NCI-H524 (cell line): Measurements from ENCODE around the gene LRRC3.
A peak's percentile ranks its signal among the peaks of the same experiment; 100 is the strongest.

ENCODE experiments used
- DNase-seq, 2 experiments: peaks; one replicate each; lab custom pipeline; 2025; lab: John Stamatoyannopoulos, UW

LRRC3 gene

DNA sequence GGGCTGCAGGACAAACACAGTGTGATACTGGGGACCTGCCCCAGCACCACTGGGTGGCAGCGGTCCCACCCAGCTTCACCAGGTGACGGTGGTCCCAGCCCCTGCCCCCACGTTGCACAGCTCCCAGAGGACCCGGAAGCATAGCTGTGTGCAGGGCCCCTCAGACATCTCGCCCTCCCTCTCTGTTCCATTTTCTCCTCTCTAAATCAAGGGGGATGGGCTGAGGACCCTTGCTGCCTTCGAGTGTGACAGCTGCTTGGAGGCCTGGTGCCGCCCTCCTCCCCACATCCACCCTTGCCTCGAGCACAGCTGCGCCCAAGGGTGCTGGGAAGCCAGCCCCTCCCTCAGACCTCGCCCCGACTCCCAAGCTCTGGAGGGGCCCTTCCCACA, 16.1 kb upstream of the LRRC3 start:
- DNase-seq, result no peak

DNA sequence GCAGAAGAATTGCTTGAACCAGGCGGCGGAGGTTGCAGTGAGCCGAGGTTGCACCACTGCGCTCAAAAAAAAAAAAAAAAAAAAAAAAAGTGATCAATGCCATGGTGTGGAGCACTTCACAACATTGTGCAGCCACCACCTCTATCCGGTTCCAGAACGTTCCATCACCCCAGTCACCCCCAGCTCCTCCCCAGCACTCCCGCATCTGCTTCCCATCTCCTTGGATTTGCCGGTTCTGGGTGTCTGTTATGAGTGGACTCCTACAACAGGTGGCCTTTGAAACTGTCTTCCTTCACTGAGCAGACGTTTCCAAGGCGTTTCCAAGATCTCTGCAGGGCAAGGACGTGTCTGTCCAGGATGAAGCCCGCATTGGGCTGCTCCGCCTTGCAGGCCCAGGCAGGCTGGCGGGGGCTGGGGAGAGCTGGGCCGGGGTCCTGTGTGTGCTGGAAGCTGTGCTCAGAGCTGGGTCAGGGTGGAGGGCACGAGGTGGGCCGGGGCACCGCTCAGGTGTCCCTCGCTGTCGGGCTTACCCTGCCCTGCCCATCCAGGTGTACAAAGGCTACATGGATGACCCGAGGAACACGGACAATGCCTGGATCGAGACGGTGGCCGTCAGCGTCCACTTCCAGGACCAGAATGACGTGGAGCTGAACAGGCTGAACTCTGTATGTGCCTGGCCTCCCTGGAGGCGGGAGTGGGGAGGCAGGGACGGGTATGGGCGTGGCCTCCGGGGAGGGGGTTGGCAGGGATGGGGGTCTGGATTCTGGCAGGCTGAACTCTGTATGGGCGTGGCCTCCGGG, 14.9 kb upstream of the LRRC3 start:
- no peak for DNase-seq

DNA sequence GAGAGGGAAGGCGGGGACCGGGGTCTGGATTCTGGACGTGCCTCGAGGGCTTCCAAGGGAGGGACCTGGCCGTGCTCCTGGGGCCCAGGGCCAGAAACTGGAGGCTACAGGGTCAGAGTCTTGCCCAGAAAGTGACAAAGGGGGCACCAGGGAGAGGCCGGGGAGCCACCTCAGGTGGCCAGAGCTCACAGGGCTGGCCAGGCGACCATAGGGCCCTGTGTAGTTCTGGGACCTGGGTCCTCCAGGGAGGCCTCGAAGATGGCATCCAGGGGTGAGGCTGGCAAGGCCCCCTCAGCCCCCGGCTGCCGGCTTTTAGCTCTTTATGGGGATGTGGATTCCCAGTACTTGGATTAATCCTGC, 14.3 kb upstream of the LRRC3 start:
- DNase-seq, result no peak

DNA sequence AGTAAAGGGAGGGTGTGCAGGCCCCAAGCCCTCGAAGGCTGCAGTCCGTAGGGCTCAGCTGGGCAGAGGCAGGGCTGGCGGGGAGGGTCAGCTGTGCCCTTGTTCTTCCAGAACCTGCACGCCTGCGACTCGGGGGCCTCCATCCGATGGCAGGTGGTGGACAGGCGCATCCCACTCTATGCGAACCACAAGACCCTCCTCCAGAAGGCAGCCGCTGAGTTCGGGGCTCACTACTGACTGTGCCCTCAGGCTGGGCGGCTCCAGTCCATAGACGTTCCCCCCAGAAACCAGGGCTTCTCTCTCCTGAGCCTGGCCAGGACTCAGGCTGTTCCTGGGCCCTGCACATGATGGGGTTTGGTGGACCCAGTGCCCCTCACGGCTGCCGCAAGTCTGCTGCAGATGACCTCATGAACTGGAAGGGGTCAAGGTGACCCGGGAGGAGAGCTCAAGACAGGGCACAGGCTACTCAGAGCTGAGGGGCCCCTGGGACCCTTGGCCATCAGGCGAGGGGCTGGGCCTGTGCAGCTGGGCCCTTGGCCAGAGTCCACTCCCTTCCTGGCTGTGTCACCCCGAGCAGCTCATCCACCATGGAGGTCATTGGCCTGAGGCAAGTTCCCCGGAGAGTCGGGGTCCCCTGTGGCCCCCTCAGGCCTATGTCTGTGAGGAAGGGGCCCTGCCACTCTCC, 13.6 kb upstream of the LRRC3 start:
- DNase-seq, result no peak

DNA sequence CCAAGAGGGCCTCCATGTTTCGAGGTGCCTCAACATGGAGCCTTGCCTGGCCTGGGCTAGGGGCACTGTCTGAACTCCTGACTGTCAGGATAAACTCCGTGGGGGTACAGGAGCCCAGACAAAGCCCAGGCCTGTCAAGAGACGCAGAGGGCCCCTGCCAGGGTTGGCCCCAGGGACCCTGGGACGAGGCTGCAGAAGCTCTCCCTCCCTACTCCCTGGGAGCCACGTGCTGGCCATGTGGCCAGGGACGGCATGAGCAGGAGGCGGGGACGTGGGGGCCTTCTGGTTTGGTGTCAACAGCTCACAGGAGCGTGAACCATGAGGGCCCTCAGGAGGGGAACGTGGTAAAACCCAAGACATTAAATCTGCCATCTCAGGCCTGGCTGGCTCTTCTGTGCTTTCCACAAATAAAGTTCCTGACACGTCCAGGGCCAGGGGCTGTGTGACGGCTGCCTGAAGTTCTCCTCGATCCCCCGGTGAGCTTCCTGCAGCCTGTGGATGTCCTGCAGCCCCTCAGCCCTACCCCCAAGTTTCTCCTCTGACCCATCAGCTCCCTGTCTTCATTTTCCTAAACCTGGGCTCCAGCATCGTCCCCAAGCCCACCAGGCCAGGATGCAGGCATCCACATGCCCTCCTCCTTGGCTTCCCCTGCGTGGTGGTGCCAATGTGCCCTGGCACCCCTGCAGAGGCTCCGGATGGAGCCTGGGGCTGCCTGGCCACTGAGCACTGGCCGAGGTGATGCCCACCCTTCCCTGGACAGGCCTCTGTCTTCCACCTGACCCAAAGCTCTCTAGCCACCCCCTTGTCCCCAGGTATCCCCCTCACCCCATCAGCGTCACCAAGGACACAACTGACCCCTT, 12.8 kb upstream of the LRRC3 start:
- DNase-seq, result no peak

DNA sequence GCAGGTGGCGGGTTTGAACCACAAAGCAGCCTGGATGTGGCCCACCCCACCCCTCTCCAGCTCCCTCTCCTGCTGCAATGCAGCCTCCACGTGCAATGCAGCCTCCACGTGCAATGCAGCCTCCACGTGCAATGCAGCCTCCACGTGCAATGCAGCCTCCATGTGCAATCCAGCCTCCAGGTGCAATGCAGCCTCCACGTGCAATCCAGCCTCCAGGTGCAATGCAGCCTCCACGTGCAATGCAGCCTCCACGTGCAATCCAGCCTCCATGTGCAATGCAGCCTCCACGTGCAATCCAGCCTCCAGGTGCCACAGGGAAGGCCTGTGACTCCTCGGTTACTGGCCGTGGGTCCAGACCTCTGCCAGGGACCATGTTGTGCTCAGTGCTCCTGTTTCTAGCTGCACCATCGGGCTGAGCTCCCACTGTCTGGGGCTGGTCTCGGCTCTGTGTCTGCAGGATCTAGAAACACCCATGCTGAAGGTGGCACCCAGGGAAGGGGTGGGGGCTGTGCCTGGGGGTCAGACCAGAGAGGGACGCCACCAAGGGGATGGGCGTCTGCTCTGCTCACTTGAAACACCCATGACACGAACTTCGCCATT, 11.9 kb upstream of the LRRC3 start:
- no peak for DNase-seq

DNA sequence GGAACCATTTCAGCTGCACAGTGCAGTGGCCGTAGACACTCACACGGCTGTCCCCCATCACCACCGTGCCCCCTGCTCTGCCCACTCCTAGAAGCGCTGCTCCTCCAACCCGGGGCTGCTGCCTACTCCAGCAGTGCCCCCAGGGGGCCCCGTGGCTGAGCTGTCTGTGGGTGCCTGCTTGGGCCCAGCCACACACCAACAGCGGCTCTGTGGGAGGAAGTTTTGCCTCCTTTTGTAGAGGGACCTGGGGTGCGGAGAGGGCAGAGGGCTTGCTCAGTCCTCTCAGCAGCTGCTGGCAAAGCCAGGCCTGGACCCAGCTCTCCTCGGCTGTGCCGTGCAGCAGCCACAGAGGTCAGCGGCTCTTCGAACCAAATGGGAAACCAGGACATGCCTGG, 11.4 kb upstream of the LRRC3 start:
- DNase-seq, result no peak

DNA sequence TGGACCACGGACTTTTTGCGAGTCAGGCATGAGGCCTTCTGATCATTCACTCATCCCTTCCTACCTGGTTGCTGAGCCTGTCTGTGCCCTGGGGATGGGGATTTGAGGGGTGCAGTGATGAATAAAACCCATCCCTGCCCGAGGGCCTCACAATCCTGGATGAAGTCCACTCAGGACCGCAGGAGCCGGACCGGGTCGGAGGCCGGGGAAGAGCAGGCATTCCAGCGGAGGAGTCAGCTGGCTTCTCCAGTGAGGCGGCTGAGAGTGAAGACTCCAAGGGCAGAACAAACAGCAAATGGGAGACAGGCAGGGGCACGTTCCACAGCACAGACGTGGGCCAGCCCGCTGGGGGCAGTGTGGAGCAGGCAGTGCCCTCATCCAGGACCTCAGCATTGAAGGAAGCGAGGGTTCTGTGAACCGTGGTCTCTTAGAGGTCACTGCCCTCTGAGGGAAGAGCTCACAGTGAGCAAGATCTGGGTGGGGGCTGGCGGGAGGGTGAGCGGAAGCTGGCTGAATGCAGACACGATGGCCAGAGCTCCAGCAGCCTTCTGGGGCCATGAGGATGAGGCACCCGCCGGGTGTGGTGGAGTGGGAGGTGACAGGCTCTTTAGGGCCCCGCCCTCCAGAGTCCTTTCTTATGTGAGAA, 10.9 kb upstream of the LRRC3 start:
- DNase-seq, result no peak

DNA sequence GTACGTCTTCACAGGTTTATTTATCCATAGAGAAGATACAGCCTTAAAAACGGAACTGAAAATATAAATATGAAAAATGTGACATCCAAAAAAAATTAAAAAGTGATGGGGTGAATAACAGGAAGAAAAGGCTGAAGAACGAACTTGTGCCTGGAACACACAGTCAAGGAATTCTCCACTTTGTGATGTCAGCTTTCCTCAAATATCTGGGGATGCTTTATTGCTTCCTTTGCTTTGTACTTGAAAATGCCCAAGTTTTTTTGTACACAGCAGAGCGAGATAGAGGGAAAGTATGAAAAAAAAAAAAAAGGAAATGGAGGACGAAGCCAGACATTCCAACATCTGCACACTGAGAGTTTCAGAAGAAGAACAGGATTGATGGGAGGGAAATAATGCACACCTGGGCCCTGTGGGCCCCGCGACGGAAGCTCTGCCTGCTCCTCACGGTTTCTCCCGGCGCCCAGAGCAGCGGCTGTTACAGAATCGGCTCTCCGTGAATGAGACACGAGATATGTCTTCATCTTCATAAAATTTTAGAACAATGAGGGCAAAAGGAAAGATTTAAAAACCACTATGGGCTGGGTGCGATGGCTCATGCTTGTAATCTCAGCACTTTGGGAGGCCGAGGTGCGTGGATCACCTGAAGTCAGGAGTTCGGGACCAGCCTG, 10.0 kb upstream of the LRRC3 start:
- no peak for DNase-seq

DNA sequence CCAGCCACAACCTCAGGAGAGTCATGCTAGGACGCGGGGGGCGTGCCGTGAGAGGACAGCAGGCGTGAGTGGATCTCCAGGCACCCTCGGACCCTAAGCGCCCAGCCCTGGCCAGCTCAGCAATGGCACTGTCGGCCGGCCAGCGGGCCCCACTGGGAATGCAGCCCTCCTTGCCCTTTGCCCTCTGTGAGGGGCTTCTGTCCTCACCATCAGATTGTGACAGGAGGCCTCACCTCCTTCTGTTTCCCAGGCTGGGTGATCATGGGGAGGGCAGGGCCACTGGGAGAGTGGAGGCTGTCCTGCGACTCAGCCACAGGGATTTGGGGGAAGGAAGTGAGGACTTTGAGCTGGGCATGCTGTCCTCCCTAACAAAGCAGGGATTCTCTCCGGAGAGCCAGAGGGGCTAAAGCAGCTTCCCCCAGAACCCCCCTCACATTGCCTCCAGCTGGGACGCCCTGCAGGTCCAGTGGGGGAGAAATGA, 6.6 kb upstream of the LRRC3 start:
- DNase-seq, result no peak

DNA sequence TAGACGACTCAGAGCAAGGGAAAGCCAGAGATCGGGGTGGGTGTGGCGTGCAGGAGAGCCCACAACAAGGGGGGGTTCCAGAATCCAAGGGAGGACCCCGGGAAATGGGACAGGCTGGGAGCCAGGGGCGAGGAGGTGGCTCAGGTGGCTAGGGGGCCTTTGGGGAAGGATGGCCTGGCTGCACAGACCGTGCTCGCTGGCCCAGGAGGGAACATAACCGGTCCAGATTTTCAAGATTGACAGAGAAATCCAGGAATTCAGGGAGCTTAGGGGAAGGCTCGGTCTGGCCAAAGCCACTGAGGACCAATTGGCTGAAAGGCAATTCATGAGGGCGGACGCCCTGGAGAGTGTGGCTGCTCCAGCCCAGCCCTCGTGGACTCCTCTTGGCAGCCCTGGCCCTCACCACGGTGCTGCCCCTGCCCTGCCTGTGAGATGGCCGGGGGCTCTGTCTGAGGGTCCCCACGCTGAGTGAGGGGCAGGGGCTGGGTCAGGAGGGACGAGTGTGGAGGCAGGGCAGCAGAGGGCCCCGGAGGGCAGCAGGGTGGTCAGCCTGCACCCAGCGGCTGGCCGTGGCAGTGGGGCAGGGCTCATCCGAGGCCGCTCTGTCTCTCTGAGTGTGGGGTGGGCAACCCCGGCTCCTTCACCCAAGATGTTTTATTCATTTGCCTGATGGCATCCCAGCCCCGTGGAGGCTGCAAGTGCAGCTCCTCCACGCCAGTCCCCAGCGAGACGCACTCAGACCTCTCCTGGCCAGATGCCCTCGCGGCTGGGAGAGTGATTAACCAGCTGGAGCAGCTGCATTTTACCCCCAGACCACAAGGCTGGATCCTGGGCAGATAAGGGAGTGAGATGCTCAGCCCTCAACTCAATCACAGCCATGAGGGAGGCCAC, 5.6 kb upstream of the LRRC3 start:
- DNase-seq, result peak; percentile 42 to 69

DNA sequence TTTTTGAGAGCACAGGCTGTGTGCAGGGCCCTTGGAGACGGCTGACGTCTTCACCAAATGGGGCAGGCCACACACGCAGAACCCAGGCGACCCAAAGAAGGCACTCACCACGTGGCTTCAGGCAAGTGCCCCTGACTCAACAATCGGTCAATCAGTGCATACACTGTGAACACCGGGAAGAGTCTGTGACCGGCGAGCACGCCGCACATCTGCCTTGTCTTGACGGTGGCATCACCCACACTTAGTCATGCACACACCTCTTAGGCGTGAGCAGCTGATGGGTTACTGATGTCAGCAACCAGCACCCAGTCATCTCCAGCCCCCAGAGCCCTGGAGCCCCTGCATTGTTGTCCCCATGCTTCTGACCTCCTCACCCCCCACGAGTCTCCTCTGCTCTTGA, 4.9 kb upstream of the LRRC3 start:
- no peak for DNase-seq

DNA sequence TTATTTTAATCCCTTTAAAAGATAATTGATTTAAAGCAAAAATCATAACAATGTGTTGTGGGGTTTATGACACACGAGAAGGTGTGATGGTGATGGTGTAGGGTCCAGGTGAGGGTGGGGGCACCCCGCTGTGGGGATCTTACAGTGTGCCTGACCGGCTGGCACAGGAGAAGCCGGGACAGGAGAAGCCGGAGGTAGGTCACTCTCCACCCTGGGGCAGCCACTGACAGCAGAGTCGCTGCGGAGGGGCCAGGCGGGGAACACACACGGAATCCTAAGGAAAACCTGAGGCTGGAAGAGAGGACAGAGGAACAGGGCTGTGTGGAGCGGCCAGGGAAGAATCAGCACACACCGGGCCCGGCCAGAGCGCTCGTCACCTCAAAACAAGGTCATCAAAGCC, 4.3 kb upstream of the LRRC3 start:
- no peak for DNase-seq

DNA sequence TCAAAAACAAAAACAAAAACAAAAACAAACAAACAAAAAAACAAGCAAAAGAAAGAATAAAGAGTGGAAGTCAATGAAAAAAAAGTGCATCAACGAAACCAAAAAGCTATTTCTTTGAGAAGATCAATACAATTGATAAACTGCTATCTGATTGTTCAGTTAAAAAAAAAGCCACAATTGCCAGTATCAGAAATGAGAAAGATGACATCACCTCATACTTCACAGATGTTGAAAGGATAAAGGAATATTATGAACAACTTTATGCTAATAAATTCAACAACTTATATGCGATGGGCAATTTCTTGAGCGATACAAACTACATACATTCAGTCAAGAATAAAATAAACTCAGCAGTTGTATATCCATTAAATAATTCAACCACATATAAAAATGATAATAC, 2.2 kb upstream of the LRRC3 start:
- no peak for DNase-seq

DNA sequence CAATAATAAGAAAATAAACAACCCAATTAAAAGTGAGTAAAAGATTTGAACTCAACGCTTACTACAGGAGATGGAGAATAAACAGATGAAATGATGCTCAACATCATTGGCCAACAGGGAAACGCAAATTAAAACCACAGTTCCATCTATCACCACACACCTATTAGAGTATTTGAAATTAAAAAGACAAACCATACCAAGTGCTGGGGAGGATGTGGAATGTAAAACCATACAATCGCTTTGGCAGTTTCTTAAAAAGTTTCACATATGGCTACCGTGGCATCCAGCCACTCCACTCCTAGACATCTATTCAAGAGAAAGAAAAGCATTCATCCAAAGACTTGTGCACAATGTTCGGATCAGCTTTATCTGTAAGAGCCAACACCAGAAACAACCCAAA, 1.3 kb upstream of the LRRC3 start:
- no peak for DNase-seq

DNA sequence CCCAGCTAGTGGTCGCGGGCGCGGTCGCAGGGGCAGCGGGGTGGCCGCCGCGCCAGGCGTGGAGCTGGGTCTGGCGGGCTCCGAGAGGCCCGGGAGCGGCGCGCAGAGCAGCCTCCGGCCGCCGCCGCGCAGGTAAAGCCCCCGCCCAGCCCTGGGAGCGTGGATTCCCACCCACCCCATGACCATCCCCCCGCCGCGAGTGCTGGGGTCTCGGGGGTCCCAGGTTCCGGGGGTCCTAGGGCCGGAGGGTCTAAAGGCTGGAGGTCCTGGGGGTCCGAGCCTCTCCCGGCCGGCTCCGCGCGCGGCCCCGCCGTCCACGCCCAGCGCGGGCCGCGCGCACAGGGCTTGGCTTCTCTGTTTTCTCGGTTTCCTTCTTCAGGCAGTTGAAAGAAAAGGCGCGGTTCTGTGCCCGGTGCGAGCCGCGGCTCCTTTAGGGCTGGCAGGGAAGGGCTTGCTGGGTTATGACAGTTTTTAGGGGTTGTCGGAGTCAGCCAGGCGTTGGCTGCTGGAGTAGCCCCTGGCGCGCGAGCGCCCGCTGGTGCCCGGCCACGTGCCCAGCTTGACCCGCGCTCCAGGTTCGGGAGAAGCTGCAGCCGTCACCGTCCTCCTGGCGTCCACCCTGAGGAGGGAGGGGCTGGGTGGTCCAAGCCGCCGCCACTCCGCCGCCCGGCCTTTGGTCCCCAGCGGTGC, 359 bp downstream of the LRRC3 start:
- DNase-seq, result peak in 1 of 2 experiments; percentile 52

DNA sequence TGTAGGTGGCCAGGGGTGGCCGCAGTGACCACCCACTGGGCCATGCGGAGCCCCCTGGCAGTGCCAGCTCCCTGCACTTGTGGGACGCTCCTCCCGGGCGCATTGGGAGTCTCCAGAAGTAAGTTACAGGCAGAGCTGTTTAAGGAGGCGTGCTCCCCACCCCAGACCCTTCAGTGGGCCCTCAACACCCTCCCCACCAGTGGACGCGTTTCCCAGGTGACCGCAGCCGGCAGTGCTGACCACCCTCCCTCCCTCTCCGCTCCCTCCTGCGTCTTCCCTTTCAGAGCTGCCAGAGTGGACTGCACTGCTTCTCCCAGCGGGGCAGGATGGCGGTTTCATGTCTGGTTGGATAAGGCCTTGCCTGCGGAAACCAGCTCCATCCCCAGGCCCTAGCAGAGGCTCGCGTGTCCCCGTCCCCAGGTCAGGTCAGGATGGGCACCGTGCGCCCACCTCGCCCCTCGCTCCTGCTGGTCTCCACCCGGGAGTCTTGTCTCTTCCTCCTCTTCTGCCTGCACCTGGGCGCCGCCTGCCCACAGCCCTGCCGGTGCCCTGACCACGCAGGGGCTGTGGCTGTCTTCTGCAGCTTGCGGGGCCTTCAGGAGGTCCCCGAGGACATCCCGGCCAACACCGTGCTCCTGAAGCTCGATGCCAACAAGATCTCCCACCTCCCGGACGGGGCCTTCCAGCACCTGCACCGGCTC, 1.1 kb downstream of the LRRC3 start:
- no peak for DNase-seq

DNA sequence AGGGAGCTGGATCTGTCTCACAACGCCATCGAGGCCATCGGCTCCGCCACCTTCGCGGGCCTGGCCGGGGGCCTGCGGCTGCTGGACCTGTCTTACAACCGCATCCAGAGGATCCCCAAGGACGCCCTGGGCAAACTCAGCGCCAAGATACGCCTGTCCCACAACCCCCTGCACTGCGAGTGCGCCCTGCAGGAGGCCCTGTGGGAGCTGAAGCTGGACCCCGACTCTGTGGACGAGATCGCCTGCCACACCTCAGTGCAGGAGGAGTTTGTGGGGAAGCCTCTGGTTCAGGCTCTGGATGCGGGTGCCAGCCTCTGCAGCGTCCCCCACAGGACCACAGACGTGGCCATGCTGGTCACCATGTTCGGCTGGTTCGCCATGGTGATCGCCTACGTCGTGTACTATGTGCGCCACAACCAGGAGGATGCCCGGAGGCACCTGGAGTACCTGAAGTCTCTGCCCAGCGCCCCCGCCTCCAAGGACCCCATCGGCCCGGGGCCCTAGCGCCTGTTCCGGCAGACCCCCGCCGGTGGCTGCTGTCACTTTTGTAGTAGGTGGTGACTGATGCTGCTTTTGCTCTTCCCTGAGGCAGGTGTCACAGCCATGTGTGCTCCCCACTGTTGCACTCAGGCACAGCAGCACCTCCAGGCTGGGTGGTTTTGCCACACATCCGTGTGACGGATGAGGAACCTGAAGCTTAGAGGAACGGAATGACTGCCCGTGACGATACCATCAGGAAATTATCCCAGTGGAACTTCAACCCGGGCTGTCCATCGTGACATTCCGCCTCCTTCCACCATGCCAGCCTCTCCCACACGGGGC, 1.8 kb downstream of the LRRC3 start:
- no peak for DNase-seq
